ENCODE measurements around the gene MACROD2. TPM values are rescaled to one million over a fixed set of nuclear protein-coding genes. Genes with fewer than 3 reads are reported as not detected.

Gene MACROD2
- total RNA-seq, 1 donor from 2014 or later, result not detected

GRCh38 chr20:14698605-14699373 lies 703.5 kb downstream of the MACROD2 start:
- intact Hi-C loops (cut with micrococcal nuclease), result no loop called here

- intact Hi-C loops (cut with micrococcal nuclease), result no loop called here
These were observed 705.3 kb downstream of the MACROD2 start for GRCh38 chr20:14700639-14700960.

DNA sequence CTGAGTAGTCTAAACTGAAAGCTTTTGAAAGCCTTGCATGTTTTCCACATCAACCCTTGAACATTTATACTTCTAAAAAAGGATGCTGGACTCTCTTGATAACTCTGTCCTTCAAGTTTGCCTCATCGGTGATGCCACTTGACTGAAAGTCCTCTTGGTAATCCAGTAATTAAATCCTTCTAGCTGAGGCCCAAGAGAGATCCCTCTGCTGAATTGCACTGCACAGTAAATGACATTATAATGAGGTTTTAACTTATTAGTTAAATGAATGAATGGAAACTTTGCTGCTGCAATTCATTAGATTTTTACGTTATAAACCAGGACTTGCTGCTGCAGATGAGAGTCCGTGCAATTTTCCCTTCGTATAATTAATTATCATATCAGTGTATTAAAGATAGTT lies 706.0 kb downstream of the MACROD2 start:
- intact Hi-C loops (cut with micrococcal nuclease), result no loop called here

- intact Hi-C loops (cut with micrococcal nuclease), result no loop called here
These were observed 711.2 kb downstream of the MACROD2 start for GRCh38 chr20:14706555-14706954.

GRCh38 chr20:14707026-14707680 lies 711.8 kb downstream of the MACROD2 start:
- intact Hi-C loops (cut with micrococcal nuclease), result no loop called here

GRCh38 chr20:14707865-14708596 lies 712.7 kb downstream of the MACROD2 start:
- intact Hi-C loops (cut with micrococcal nuclease), result no loop called here

DNA sequence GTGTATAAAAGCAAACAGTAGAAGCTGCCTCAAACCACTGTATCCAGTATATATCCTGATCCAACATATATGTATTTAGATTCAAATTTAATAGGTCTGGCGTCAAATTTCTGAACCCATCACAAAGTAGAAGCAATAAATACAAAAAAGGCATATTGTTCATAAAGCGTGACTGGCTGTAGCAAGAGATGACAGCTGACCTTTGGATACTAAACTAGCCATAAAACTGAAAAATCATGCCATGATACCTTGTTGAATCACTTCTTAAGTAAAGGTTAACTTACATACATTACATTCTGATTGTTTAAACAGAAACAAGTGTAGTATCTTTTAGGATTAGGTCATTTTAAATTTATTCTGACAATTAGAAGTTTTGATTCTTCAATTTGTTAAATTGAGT lies 714.1 kb downstream of the MACROD2 start:
- intact Hi-C loops (cut with micrococcal nuclease), result no loop called here

- intact Hi-C loops (cut with micrococcal nuclease), result no loop called here
These were observed 715.6 kb downstream of the MACROD2 start for GRCh38 chr20:14710951-14711350.

GRCh38 chr20:14711652-14712051 lies 716.3 kb downstream of the MACROD2 start:
- intact Hi-C loops (cut with micrococcal nuclease), result no loop called here

DNA sequence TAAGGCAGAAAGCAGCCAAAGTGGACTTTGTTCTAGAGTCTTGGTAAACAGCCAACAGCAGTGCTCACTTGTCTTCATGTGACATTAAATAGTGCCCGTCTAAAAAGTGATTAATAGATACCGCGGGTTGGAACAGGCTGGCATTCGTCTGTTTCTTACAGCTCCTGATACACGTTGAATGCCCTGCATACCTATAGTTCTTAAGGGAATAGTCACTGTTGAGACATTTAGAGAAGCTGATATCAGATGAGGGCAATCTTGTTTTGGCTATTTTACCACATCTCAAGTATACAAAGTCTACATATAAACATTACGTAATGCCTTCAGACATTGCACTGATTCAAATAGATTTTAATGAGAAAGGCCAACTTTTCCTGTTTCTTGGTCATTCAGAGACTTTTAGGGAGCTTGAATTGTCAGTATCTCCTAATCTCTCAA lies 717.0 kb downstream of the MACROD2 start:
- intact Hi-C loops (cut with micrococcal nuclease), result no loop called here

GRCh38 chr20:14715400-14715799 lies 720.1 kb downstream of the MACROD2 start:
- intact Hi-C loops (cut with micrococcal nuclease), result no loop called here

GRCh38 chr20:14716351-14716801 lies 721.1 kb downstream of the MACROD2 start:
- intact Hi-C loops (cut with micrococcal nuclease), result no loop called here

DNA sequence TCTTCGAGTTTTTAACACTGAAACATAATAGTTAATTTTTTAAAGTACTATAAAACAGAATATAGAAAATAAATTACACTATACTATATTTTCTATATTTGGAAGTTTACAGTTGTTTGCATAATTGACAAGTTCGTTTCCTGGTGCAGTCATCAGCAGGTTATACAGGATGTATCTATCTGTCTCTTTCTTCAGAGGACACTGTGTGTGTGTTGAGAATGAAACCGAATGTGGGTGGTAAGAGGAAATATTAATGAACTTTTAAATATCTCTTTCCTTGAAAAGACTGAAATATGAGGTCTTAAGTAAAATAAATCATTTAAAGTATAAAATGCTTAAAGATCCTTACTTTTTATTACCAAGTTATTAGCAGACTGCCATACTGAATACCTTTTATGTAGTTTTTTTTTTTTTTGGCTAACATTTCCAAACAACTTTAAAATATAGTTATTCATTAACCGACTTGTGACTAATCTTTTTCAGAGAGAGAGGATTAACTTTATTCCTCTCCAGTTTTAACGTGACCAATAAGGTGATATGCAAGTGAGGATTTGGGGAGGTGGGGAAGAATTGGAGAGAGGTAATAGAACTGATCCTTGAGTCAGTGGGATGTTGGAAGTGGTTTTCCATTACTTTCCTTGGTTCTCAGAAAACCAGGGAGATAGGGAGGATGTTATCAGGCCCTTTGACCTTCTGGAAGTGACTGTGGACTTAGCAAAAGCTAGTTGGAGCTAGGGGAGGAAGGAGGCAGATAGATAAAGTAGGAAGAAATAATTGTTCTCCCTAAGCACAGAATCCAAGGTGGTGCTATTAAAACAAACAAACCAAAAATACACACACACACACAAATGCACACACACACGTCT lies 722.1 kb downstream of the MACROD2 start:
- intact Hi-C loops (cut with micrococcal nuclease), result no loop called here

GRCh38 chr20:14720251-14720650 lies 724.9 kb downstream of the MACROD2 start:
- intact Hi-C loops (cut with micrococcal nuclease), result no loop called here

DNA sequence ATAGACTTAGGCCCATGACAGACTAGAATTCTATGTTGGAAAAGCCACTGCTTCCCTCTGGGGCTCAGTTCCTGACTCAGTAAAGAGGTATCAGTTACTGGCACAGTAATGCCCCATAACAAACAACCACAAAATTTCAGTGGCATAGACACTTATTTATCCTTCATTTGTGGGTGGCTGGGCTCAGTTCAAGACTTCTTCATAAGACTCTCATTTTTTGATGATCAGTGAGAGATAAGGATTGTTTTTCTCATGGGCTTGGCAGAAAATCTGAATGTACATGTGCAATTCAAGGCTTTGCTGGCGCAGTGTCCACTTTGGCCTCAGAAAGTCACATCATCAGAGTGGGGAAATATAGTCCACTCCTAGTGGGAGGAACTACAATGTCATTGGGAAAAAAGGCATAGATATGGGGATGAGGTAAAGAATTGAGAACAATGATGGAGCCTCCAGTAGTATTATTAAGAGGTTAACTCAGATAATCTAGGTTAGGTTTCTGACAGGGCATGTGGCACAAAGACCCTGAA lies 726.7 kb downstream of the MACROD2 start:
- intact Hi-C loops (cut with micrococcal nuclease), result no loop called here

- intact Hi-C loops (cut with micrococcal nuclease), result no loop called here
These were observed 728.3 kb downstream of the MACROD2 start for GRCh38 chr20:14723614-14724013.

- intact Hi-C loops (cut with micrococcal nuclease), result no loop called here
These were observed 728.7 kb downstream of the MACROD2 start for GRCh38 chr20:14724036-14724435.

GRCh38 chr20:14724468-14724867 lies 729.2 kb downstream of the MACROD2 start:
- intact Hi-C loops (cut with micrococcal nuclease), result no loop called here

- intact Hi-C loops (cut with micrococcal nuclease), result no loop called here
These were observed 731.3 kb downstream of the MACROD2 start for GRCh38 chr20:14726591-14726990.

GRCh38 chr20:14727485-14728150 lies 732.3 kb downstream of the MACROD2 start:
- intact Hi-C loops (cut with micrococcal nuclease), result no loop called here

Data from T-helper 1 cell treated with Interleukin-12 subunit alpha and Interleukin-12 subunit beta and Interleukin-4 antibody, amounts not matched to agents 30 ng/mL and 1 ng/mL, for 36 hours (primary cell).